HCT116 (cell line): ENCODE measurements around the gene MSH3. TPM values are rescaled to one million over a fixed set of nuclear protein-coding genes. Genes with fewer than 3 reads are reported as not detected.

Experiments used
- ATAC-seq: fragments of 200-7000 bp; cut with Tn5 transposase; 2 replicates; pipeline ENCODE4 v1.9.1; 2020; ENCODE audit warnings: mild to moderate bottlenecking, moderate library complexity
- BruUV-seq: library from RNA; stranded (reverse); fragments of 400-500 nt; replicated peaks from 2 replicates; lab custom pipeline; 2021; lab: Mats Ljungman, UMichigan
- CTCF ChIA-PET: fragments of 300-600 bp; sonication (Branson Sonifier 250); formaldehyde crosslinking; loops from one replicate; lab custom pipeline; 2021; ENCODE audit warnings: antibody characterized with exemption; lab: Charles Lee
- POLR2A ChIA-PET: fragments of 300-600, 350-600 bp; sonication (Branson Sonifier 250); formaldehyde crosslinking; loops from one replicate; lab custom pipeline; 2021; ENCODE audit warnings: antibody characterized with exemption; lab: Charles Lee
- RAD21 ChIA-PET, 2 experiments: fragments of 300-600 bp; sonication (Branson Sonifier 250); formaldehyde crosslinking; loops; one replicate each; lab custom pipeline; 2023; ENCODE audit warnings: low total read pairs in 2 of 2; ENCODE audit not compliant: uncharacterized antibody in 2 of 2, unreplicated experiment in 2 of 2, low non-redundant PET in 1 of 2; lab: Charles Lee
- DNase-seq: peaks from one replicate; pipeline ENCODE4 v3.0.0-alpha.2; 2010; ENCODE audit warnings: low read depth, low spot score
- H2AFZ ChIP-seq: fragments of 200-600 bp; shearing (Covaris generic), sonication (generic); 2 replicates; pipeline ENCODE4 v1.6.1; 2017; ENCODE audit warnings: low read depth, mixed run types, mixed read lengths, antibody characterized with exemption, low read length; ENCODE audit not compliant: poor library complexity, severe bottlenecking
- H3K27ac ChIP-seq: 2 replicates; pipeline ENCODE4 v1.5.1; 2012; ENCODE audit warnings: low read depth, low read length
- H3K27me3 ChIP-seq: fragments of 200-600 bp; sonication (generic); 2 replicates; pipeline ENCODE4 v1.6.1; 2016; ENCODE audit warnings: mixed run types, low read length, mixed read lengths; ENCODE audit not compliant: insufficient read depth
- H3K36me3 ChIP-seq, 2 experiments: fragments of 200-500 bp in 1 of 2; fragments of 200-600 bp in 1 of 2; sonication (Bioruptor generic) in 1 of 2; sonication (generic) in 1 of 2; 2 replicates each; pipeline versions ENCODE4 v1.5.1 to v1.6.1; 2014 to 2016; ENCODE audit warnings: low read length in 2 of 2, inconsistent platforms in 1 of 2, mixed read lengths in 1 of 2, mixed run types in 1 of 2; ENCODE audit not compliant: insufficient read depth in 2 of 2, control insufficient read depth in 1 of 2
- H3K4me1 ChIP-seq, 2 experiments: fragments of 200-600 bp in 1 of 2; sonication (generic) in 1 of 2; 2 replicates each; pipeline versions ENCODE4 v1.5.1 to v1.6.1; 2012 to 2017; ENCODE audit warnings: low read length in 2 of 2, inconsistent platforms in 1 of 2, mild to moderate bottlenecking in 1 of 2, mixed read lengths in 1 of 2, mixed run types in 1 of 2, moderate library complexity in 1 of 2; ENCODE audit not compliant: insufficient read depth in 2 of 2, control insufficient read depth in 1 of 2
- H3K4me2 ChIP-seq: fragments of 200-600 bp; sonication (generic); 2 replicates; pipeline ENCODE4 v1.6.1; 2017; ENCODE audit warnings: mixed run types, low read length, mixed read lengths
- H3K4me3 ChIP-seq, 2 experiments: fragments of 200-600 bp in 1 of 2; sonication (generic) in 1 of 2; replicated peaks in 1 of 2; 2 replicates each; pipeline ENCODE4 v1.5.1; 2011 to 2016; ENCODE audit warnings: low read length in 2 of 2, control low read depth in 1 of 2, low read depth in 1 of 2, mild to moderate bottlenecking in 1 of 2, mixed read lengths in 1 of 2, mixed run types in 1 of 2
- H3K79me2 ChIP-seq: fragments of 200-600 bp; sonication (generic); 2 replicates; pipeline ENCODE4 v1.6.1; 2017; ENCODE audit warnings: mild to moderate bottlenecking, mixed run types, low read length, moderate library complexity, mixed read lengths; ENCODE audit not compliant: insufficient read depth
- H3K9ac ChIP-seq: fragments of 200-600 bp; sonication (generic); 2 replicates; pipeline ENCODE4 v1.6.1; 2016; ENCODE audit warnings: low read length, mixed read lengths
- H3K9me2 ChIP-seq: fragments of 200-600 bp; sonication (generic), shearing (Covaris generic); 2 replicates; pipeline ENCODE4 v1.6.1; 2017; ENCODE audit warnings: mixed run types, mild to moderate bottlenecking, moderate library complexity; ENCODE audit not compliant: insufficient read depth
- H3K9me3 ChIP-seq, 2 experiments: fragments of 200-500 bp in 1 of 2; fragments of 200-600 bp in 1 of 2; sonication (Bioruptor generic) in 1 of 2; sonication (generic) in 1 of 2; 2 replicates each; pipeline ENCODE4 v1.6.1; 2014 to 2017; ENCODE audit warnings: low read length in 2 of 2, mixed read lengths in 2 of 2, inconsistent platforms in 1 of 2, low read depth in 1 of 2, mild to moderate bottlenecking in 1 of 2, mixed run types in 1 of 2, moderate library complexity in 1 of 2; ENCODE audit not compliant: control insufficient read depth in 1 of 2, insufficient read depth in 1 of 2
- H4K20me1 ChIP-seq: fragments of 200-600 bp; sonication (generic), shearing (Covaris generic); 2 replicates; pipeline ENCODE4 v1.6.1; 2017; ENCODE audit warnings: mixed run types, mild to moderate bottlenecking, moderate library complexity; ENCODE audit not compliant: insufficient read depth
- CBX3 ChIP-seq: IDR thresholded peaks from 2 replicates; pipeline ENCODE4 v1.6.1; 2012; ENCODE audit warnings: low read depth
- CEBPB ChIP-seq: IDR thresholded peaks from 2 replicates; pipeline ENCODE4 v1.6.1; 2012; ENCODE audit warnings: low read depth
- EGR1 ChIP-seq: IDR thresholded peaks from 2 replicates; pipeline ENCODE4 v1.6.1; 2012; ENCODE audit warnings: low read depth
- ELF1 ChIP-seq: IDR thresholded peaks from 2 replicates; pipeline ENCODE4 v1.6.1; 2012; ENCODE audit warnings: low read depth, borderline replicate concordance
- EZH2 ChIP-seq: fragments of 200-600 bp; sonication (generic); IDR thresholded peaks from 2 replicates; pipeline ENCODE4 v1.6.1; 2017; ENCODE audit warnings: antibody characterized with exemption, mixed run types
- EZH2phosphoT487 ChIP-seq: fragments of 200-600 bp; IDR thresholded peaks from 2 replicates; pipeline ENCODE4 v1.6.1; 2018; ENCODE audit warnings: antibody characterized with exemption, borderline replicate concordance
- FOSL1 ChIP-seq: IDR thresholded peaks from 2 replicates; pipeline ENCODE4 v1.6.1; 2012; ENCODE audit warnings: low read depth
- JUND ChIP-seq: IDR thresholded peaks from 2 replicates; pipeline ENCODE4 v1.6.1; 2012
- POLR2A ChIP-seq: IDR thresholded peaks from 2 replicates; pipeline ENCODE4 v1.7.0; 2011; ENCODE audit warnings: borderline replicate concordance; ENCODE audit not compliant: insufficient read depth, insufficient read length; ENCODE audit errors: extremely low read depth
- POLR2AphosphoS5 ChIP-seq: IDR thresholded peaks from 2 replicates; pipeline ENCODE4 v1.6.1; 2011; ENCODE audit warnings: mild to moderate bottlenecking, low read depth, low read length, moderate library complexity
- RAD21 ChIP-seq: IDR thresholded peaks from 2 replicates; pipeline ENCODE4 v1.6.1; 2012; ENCODE audit warnings: low read depth, mild to moderate bottlenecking
- REST ChIP-seq: IDR thresholded peaks from 2 replicates; pipeline ENCODE4 v1.6.1; 2012; ENCODE audit warnings: low read depth
- SIN3A ChIP-seq: IDR thresholded peaks from 2 replicates; pipeline ENCODE4 v1.6.1; 2012; ENCODE audit warnings: low read depth
- SP1 ChIP-seq: IDR thresholded peaks from 2 replicates; pipeline ENCODE4 v1.6.1; 2012; ENCODE audit warnings: low read depth
- ZFX ChIP-seq: fragments of 450-650 bp; IDR thresholded peaks from 2 replicates; pipeline ENCODE4 v1.6.1; 2017
- ZNF274 ChIP-seq: fragments of 200-500 bp; sonication (Bioruptor generic); IDR thresholded peaks from 2 replicates; pipeline ENCODE4 v1.6.1; 2014; ENCODE audit warnings: mild to moderate bottlenecking, low read depth, low read length, inconsistent platforms
- intact Hi-C: fragments of 100-400 bp; cut with micrococcal nuclease; formaldehyde crosslinking; loops from 2 replicates; pipeline ENCODE4 v1.10.0; 2022
- total RNA-seq: library from RNA; stranded (reverse); gene quantifications from one replicate; pipeline ENCODE4 v1.2.1, GENCODE V29; 2021; ENCODE audit not compliant: unreplicated experiment
- TF ChIP-seq, protein P1 (sequence below), 3 experiments: fragments of 200-600 bp in 1 of 3; sonication (generic) in 1 of 3; IDR thresholded peaks in 2 of 3; conservative IDR thresholded peaks in 1 of 3; 2 replicates each; pipeline ENCODE4 v1.5.1; 2012 to 2017; ENCODE audit warnings: low read depth in 2 of 3, low read length in 2 of 3, antibody characterized with exemption in 1 of 3, borderline replicate concordance in 1 of 3, control low read depth in 1 of 3, mild to moderate bottlenecking in 1 of 3, mixed read lengths in 1 of 3, mixed run types in 1 of 3, moderate library complexity in 1 of 3; ENCODE audit not compliant: insufficient read depth in 1 of 3
- TF ChIP-seq, protein P2 (sequence below): IDR thresholded peaks from 2 replicates; pipeline ENCODE4 v1.6.1; 2012
- TF ChIP-seq, protein P3 (sequence below): IDR thresholded peaks from 2 replicates; pipeline ENCODE4 v1.6.1; 2012

The MSH3 gene
- total RNA-seq, 1 experiment from 2014 or later: 4.9 TPM

DNA sequence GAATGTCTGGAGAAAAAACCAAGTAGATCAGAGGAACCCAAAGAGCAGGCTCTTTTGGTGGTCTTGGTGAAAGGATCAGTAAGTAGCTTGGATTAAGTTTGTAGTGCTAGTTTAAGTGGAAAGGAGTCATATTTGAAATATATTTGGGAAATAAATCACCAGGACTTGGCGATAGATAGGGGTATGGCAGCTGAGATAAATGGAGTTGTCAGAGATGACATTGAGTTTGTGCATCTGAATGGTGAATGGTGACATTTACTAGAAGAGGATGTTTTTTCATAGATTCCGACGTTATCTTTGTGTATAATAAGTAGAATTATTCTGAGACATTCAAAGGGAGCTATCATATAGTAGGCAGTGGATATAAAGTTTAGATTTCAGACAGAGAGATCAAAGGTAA, 162.1 kb downstream of the MSH3 start:
- no peak for ATAC-seq

More for the DNA sequence above, 162.1 kb downstream of the MSH3 start:
- H2AFZ ChIP-seq: no peak overlapping the region
- no TSS peak for BruUV-seq
- ChIA-PET POLR2A (no interaction called here), CTCF (no interaction called here), RAD21 (no interaction called here)
- H3K9me3 ChIP-seq: no peaks in the 10 kb centered on the region
- no peaks in the 10 kb centered on the region for H4K20me1 ChIP-seq
- H3K9me2 ChIP-seq: no peaks in the 10 kb centered on the region
- TF ChIP-seq CBX3: no peak
- TF ChIP-seq, protein P1, sequence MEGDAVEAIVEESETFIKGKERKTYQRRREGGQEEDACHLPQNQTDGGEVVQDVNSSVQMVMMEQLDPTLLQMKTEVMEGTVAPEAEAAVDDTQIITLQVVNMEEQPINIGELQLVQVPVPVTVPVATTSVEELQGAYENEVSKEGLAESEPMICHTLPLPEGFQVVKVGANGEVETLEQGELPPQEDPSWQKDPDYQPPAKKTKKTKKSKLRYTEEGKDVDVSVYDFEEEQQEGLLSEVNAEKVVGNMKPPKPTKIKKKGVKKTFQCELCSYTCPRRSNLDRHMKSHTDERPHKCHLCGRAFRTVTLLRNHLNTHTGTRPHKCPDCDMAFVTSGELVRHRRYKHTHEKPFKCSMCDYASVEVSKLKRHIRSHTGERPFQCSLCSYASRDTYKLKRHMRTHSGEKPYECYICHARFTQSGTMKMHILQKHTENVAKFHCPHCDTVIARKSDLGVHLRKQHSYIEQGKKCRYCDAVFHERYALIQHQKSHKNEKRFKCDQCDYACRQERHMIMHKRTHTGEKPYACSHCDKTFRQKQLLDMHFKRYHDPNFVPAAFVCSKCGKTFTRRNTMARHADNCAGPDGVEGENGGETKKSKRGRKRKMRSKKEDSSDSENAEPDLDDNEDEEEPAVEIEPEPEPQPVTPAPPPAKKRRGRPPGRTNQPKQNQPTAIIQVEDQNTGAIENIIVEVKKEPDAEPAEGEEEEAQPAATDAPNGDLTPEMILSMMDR (IDR thresholded peaks at IDR 0.05 in 2 of 3, conservative IDR thresholded peaks at IDR 0.05 in 1 of 3; ENCODE audit: borderline replicate concordance in 1 of 3, insufficient read depth in 1 of 3, low read depth in 2 of 3, low read length in 2 of 3): no peak
- TF ChIP-seq EZH2: no peak
- no peak for TF ChIP-seq ELF1
- no peak for TF ChIP-seq EGR1
- no peak for TF ChIP-seq SIN3A
- TF ChIP-seq, protein P2, sequence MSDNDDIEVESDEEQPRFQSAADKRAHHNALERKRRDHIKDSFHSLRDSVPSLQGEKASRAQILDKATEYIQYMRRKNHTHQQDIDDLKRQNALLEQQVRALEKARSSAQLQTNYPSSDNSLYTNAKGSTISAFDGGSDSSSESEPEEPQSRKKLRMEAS: no peak
- TF ChIP-seq POLR2A: no peak
- TF ChIP-seq ZNF274: no peak
- no peak for TF ChIP-seq JUND
- no peak for TF ChIP-seq CEBPB
- TF ChIP-seq RAD21: no peak
- TF ChIP-seq ZFX: no peak
- no peak for TF ChIP-seq REST
- TF ChIP-seq, protein P3, sequence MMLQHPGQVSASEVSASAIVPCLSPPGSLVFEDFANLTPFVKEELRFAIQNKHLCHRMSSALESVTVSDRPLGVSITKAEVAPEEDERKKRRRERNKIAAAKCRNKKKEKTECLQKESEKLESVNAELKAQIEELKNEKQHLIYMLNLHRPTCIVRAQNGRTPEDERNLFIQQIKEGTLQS: no peak
- no peak for TF ChIP-seq POLR2AphosphoS5
- no peak for TF ChIP-seq FOSL1
- no peak for TF ChIP-seq EZH2phosphoT487
- no peak for TF ChIP-seq SP1
- H3K4me1 ChIP-seq: no peaks in the 10 kb centered on the region
- no peaks in the 10 kb centered on the region for H3K27me3 ChIP-seq
- no peaks in the 10 kb centered on the region for H3K79me2 ChIP-seq
- intact Hi-C loops: no loop called here
- no peak overlapping the region for H3K4me2 ChIP-seq
- no peak overlapping the region for H3K4me3 ChIP-seq
- no peak overlapping the region for H3K9ac ChIP-seq
- DNase-seq: no peak
- H3K27ac ChIP-seq: no peak overlapping the region
- no peaks in the 10 kb centered on the region for H3K36me3 ChIP-seq
